NCI-H1694 treated with DMSO at 0.1 percent for 48 hours (cell line): ENCODE data around the gene CGNL1.

Experiments
- DNase-seq: peaks from one replicate; lab custom pipeline; 2025; lab: John Stamatoyannopoulos, UW

CGNL1 gene

GRCh38 chr15:57354436-57355123 lies 21.7 kb upstream of the CGNL1 start:
- DNase-seq: no peak

GRCh38 chr15:57355259-57355658 lies 21.0 kb upstream of the CGNL1 start:
- no peak for DNase-seq

GRCh38 chr15:57356178-57356577 lies 20.1 kb upstream of the CGNL1 start:
- DNase-seq: no peak

GRCh38 chr15:57356636-57357035 lies 19.7 kb upstream of the CGNL1 start:
- DNase-seq: no peak

- no peak for DNase-seq
Measured at GRCh38 chr15:57357799-57358198, 18.5 kb upstream of the CGNL1 start.

- no peak for DNase-seq
Measured at GRCh38 chr15:57358571-57358970, 17.7 kb upstream of the CGNL1 start.

- no peak for DNase-seq
Measured at GRCh38 chr15:57363661-57364060, 12.6 kb upstream of the CGNL1 start.

GRCh38 chr15:57364282-57365007 lies 11.9 kb upstream of the CGNL1 start:
- no peak for DNase-seq

- peak; percentile 19 for DNase-seq
Measured at GRCh38 chr15:57367556-57367955, 8.7 kb upstream of the CGNL1 start.

GRCh38 chr15:57370929-57371328 lies 5.4 kb upstream of the CGNL1 start:
- no peak for DNase-seq

GRCh38 chr15:57373251-57373881 lies 2.9 kb upstream of the CGNL1 start:
- no peak for DNase-seq

GRCh38 chr15:57373882-57374276 lies 2.4 kb upstream of the CGNL1 start:
- DNase-seq: no peak

GRCh38 chr15:57376696-57377477 lies 582 bp downstream of the CGNL1 start:
- no peak for DNase-seq

GRCh38 chr15:57377478-57377847 lies 1.2 kb downstream of the CGNL1 start:
- no peak for DNase-seq

GRCh38 chr15:57379487-57379886 lies 3.2 kb downstream of the CGNL1 start:
- DNase-seq: no peak

GRCh38 chr15:57380854-57381253 lies 4.5 kb downstream of the CGNL1 start:
- DNase-seq: no peak

GRCh38 chr15:57382215-57382614 lies 5.9 kb downstream of the CGNL1 start:
- no peak for DNase-seq

GRCh38 chr15:57382969-57383368 lies 6.7 kb downstream of the CGNL1 start:
- DNase-seq: no peak

- no peak for DNase-seq
Measured at GRCh38 chr15:57384024-57384423, 7.7 kb downstream of the CGNL1 start.

GRCh38 chr15:57384816-57385215 lies 8.5 kb downstream of the CGNL1 start:
- DNase-seq: no peak

GRCh38 chr15:57385923-57386390 lies 9.7 kb downstream of the CGNL1 start:
- DNase-seq: no peak

- DNase-seq: no peak
Measured at GRCh38 chr15:57386976-57387375, 10.7 kb downstream of the CGNL1 start.
